ENCODE measurements around the gene CUL1. TPM values are rescaled to one million over a fixed set of nuclear protein-coding genes. Genes with fewer than 3 reads are reported as not detected.

Gene CUL1
- polyA plus RNA-seq, 1 donor from 2014 or later: 77.5 TPM

GRCh38 chr7:148735967-148736366 is 37.3 kb downstream of the CUL1 start (continued):
- TF ChIP-seq, protein P1, sequence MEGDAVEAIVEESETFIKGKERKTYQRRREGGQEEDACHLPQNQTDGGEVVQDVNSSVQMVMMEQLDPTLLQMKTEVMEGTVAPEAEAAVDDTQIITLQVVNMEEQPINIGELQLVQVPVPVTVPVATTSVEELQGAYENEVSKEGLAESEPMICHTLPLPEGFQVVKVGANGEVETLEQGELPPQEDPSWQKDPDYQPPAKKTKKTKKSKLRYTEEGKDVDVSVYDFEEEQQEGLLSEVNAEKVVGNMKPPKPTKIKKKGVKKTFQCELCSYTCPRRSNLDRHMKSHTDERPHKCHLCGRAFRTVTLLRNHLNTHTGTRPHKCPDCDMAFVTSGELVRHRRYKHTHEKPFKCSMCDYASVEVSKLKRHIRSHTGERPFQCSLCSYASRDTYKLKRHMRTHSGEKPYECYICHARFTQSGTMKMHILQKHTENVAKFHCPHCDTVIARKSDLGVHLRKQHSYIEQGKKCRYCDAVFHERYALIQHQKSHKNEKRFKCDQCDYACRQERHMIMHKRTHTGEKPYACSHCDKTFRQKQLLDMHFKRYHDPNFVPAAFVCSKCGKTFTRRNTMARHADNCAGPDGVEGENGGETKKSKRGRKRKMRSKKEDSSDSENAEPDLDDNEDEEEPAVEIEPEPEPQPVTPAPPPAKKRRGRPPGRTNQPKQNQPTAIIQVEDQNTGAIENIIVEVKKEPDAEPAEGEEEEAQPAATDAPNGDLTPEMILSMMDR (IDR thresholded peaks at IDR 0.05; ENCODE audit: poor library complexity, severe bottlenecking): no peak
- no peak for TF ChIP-seq RAD21 (conservative IDR thresholded peaks at IDR 0.05)

DNA sequence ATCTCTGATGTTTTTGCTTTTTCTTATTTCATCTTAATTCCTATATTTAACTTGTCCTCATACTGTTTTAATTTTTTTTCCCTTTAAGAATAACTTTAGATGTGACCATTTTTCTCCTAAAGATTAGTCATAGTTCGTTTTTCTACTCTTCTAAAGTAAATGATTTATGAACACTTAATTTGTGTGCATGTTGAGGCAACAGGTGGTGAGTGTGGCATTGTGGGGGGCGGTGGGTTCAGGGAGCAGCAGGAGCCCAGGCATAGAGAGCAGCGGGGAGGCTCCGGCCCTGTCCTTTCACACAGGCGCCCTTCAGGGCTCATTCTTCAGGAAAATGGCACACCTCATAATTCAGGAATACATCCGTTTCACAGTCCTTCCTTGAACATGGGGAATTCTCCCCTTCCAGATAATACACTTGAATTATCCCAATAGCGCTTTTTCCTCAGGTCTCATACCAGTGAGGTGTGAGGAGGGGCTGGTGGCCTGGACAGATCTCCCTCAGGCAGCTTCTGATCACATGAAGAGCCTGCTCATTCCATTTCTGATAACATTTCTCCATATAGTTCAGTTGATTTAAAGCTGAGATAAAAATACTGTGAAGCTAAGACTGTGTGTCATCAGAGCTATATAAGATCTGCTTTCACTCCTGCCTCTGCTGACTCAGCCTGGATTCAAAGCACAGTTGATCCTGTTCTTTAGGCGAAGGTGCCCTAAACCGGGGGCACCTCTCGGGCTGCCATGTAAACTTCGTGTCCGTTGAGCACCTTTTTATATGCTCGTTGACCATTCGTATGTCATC is 40.2 kb downstream of the CUL1 start:
- H3K36me3 ChIP-seq (ENCODE audit: insufficient read depth, low read length): peaks cover 5% of the 10 kb centered on the region
- no peaks in the 10 kb centered on the region for H3K27me3 ChIP-seq (ENCODE audit: insufficient read depth, low read depth, low read length)

More for the DNA sequence above, 40.2 kb downstream of the CUL1 start:
- no peaks in the 10 kb centered on the region for H3F3A ChIP-seq (ENCODE audit: insufficient read depth, low read length, poor library complexity, severe bottlenecking)
- H3K9ac ChIP-seq (ENCODE audit: low read length): no peak overlapping the region
- no peak for TF ChIP-seq TAF1 (IDR thresholded peaks at IDR 0.05; ENCODE audit: low read depth)
- no peak for TF ChIP-seq EZH2 (IDR thresholded peaks at IDR 0.05; ENCODE audit: borderline replicate concordance, insufficient read depth, low read length, poor library complexity, severe bottlenecking)
- TF ChIP-seq, protein P1 (IDR thresholded peaks at IDR 0.05; ENCODE audit: poor library complexity, severe bottlenecking): no peak
- TF ChIP-seq, protein P2, sequence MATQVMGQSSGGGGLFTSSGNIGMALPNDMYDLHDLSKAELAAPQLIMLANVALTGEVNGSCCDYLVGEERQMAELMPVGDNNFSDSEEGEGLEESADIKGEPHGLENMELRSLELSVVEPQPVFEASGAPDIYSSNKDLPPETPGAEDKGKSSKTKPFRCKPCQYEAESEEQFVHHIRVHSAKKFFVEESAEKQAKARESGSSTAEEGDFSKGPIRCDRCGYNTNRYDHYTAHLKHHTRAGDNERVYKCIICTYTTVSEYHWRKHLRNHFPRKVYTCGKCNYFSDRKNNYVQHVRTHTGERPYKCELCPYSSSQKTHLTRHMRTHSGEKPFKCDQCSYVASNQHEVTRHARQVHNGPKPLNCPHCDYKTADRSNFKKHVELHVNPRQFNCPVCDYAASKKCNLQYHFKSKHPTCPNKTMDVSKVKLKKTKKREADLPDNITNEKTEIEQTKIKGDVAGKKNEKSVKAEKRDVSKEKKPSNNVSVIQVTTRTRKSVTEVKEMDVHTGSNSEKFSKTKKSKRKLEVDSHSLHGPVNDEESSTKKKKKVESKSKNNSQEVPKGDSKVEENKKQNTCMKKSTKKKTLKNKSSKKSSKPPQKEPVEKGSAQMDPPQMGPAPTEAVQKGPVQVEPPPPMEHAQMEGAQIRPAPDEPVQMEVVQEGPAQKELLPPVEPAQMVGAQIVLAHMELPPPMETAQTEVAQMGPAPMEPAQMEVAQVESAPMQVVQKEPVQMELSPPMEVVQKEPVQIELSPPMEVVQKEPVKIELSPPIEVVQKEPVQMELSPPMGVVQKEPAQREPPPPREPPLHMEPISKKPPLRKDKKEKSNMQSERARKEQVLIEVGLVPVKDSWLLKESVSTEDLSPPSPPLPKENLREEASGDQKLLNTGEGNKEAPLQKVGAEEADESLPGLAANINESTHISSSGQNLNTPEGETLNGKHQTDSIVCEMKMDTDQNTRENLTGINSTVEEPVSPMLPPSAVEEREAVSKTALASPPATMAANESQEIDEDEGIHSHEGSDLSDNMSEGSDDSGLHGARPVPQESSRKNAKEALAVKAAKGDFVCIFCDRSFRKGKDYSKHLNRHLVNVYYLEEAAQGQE (IDR thresholded peaks at IDR 0.05; ENCODE audit: borderline replicate concordance): no peak
- no peak for TF ChIP-seq POLR2AphosphoS5 (IDR thresholded peaks at IDR 0.05)
- TF ChIP-seq SMC3 (conservative IDR thresholded peaks at IDR 0.05; ENCODE audit: poor library complexity): no peak
- TF ChIP-seq EP300 (conservative IDR thresholded peaks at IDR 0.05; ENCODE audit: poor library complexity, severe bottlenecking): no peak
- TF ChIP-seq MXI1 (conservative IDR thresholded peaks at IDR 0.05; ENCODE audit: poor library complexity, severe bottlenecking): no peak
- TF ChIP-seq RAD21 (conservative IDR thresholded peaks at IDR 0.05): no peak
- H3K79me2 ChIP-seq (replicated peaks; ENCODE audit: insufficient read depth, low read length): peaks cover 8% of the 10 kb centered on the region
- no peak overlapping the region for H3K27ac ChIP-seq (ENCODE audit: low read length)
- no peaks in the 10 kb centered on the region for H4K20me1 ChIP-seq (ENCODE audit: insufficient read depth)
- no peak overlapping the region for H3K4me2 ChIP-seq (ENCODE audit: low read length)
- no peak overlapping the region for H2AFZ ChIP-seq (ENCODE audit: low read depth, low read length)
- no peak overlapping the region for H3K4me3 ChIP-seq (ENCODE audit: low read length)
- H3K9me2 ChIP-seq (ENCODE audit: insufficient read depth, low read length): no peaks in the 10 kb centered on the region
- H3K9me3 ChIP-seq (ENCODE audit: low read length): no peaks in the 10 kb centered on the region
